ENCODE data around the gene ZNHIT2.

The ZNHIT2 gene

GRCh38 chr11:65134240-65134951 lies 16.9 kb upstream of the ZNHIT2 start, which contains the start of gene SYVN1:
Gene SYVN1 (minus strand): TSS chr11:65134519. CDS start chr11:65133601, 918 bp downstream.
- DNase-seq, result no peak

GRCh38 chr11:65133724-65134123 lies 16.2 kb upstream of the ZNHIT2 start:
- DNase-seq, result no peak

- no peak for DNase-seq
Observed at GRCh38 chr11:65132988-65133700, 15.6 kb upstream of the ZNHIT2 start.

GRCh38 chr11:65132238-65132987 lies 14.9 kb upstream of the ZNHIT2 start:
- no peak for DNase-seq

- no peak for DNase-seq
Observed at GRCh38 chr11:65131895-65132237, 14.4 kb upstream of the ZNHIT2 start.

- no peak for DNase-seq
Observed at GRCh38 chr11:65131417-65131776, 13.9 kb upstream of the ZNHIT2 start.

- DNase-seq, result no peak
Observed at GRCh38 chr11:65130631-65131416, 13.3 kb upstream of the ZNHIT2 start.

GRCh38 chr11:65129649-65130441 lies 12.3 kb upstream of the ZNHIT2 start:
- DNase-seq, result no peak

- no peak for DNase-seq
Observed at GRCh38 chr11:65128182-65129145, 11.0 kb upstream of the ZNHIT2 start.

GRCh38 chr11:65127473-65128181 lies 10.1 kb upstream of the ZNHIT2 start:
- no peak for DNase-seq

- no peak for DNase-seq
Observed at GRCh38 chr11:65126624-65127274, 9.2 kb upstream of the ZNHIT2 start.

GRCh38 chr11:65125197-65126056 lies 7.9 kb upstream of the ZNHIT2 start:
- DNase-seq, result no peak

- no peak for DNase-seq
Observed at GRCh38 chr11:65124480-65125196, 7.1 kb upstream of the ZNHIT2 start.

- DNase-seq, result peak; percentile 76
Observed at GRCh38 chr11:65121865-65122696, 4.6 kb upstream of the ZNHIT2 start, which contains the start of the genes FAU and MRPL49. Gene FAU (minus strand): TSS chr11:65122134. CDS start chr11:65121813, 321 bp downstream. Gene MRPL49 (plus strand): TSS chr11:65122321. CDS start chr11:65122347, 26 bp downstream.

GRCh38 chr11:65121447-65121864 lies 4.0 kb upstream of the ZNHIT2 start:
- DNase-seq, result no peak

GRCh38 chr11:65120831-65121230 lies 3.3 kb upstream of the ZNHIT2 start:
- no peak for DNase-seq

GRCh38 chr11:65119670-65119995 lies 2.1 kb upstream of the ZNHIT2 start:
- no peak for DNase-seq
